ENCODE data around the gene SPINT4. TPM values are rescaled to one million over a fixed set of nuclear protein-coding genes. Genes with fewer than 3 reads are reported as not detected.

The SPINT4 gene
- total and polyA plus RNA-seq, 4 donors: not detected

Small RNAs within 50 kb of the gene (small RNA-seq; reads per million reads assigned to genes)
- 0.16 reads per million for gene MIR3617 (ENCODE audit: low replicate concordance)
- gene SPINT5P (ENCODE audit: low replicate concordance): not detected

Other genes starting within 250 kb of the SPINT4 start
- not detected for gene SPINT3, start 206.7 kb upstream of the SPINT4 start, total RNA-seq
- gene SPINT3, start 206.7 kb upstream of the SPINT4 start, polyA plus RNA-seq (ENCODE audit: insufficient read length in 2 of 2): not detected
- not detected for gene WFDC6, start 182.9 kb upstream of the SPINT4 start, total RNA-seq
- gene WFDC6, start 182.9 kb upstream of the SPINT4 start, polyA plus RNA-seq (ENCODE audit: insufficient read length in 2 of 2): not detected
- gene EPPIN, start 174.9 kb upstream of the SPINT4 start, total RNA-seq: under 1 TPM; 0.10 to 0.17 TPM
- under 1 TPM; 0.36 to 0.41 TPM for gene EPPIN, start 174.9 kb upstream of the SPINT4 start, polyA plus RNA-seq (ENCODE audit: insufficient read length in 2 of 2)
- not detected for gene WFDC8, start 143.1 kb upstream of the SPINT4 start, total RNA-seq
- gene WFDC8, start 143.1 kb upstream of the SPINT4 start, polyA plus RNA-seq (ENCODE audit: insufficient read length in 2 of 2): under 1 TPM in 1 of 2 donors, not detected in 1; 0.30 TPM
- gene WFDC10A, start 92.6 kb upstream of the SPINT4 start, total RNA-seq: not detected
- gene WFDC10A, start 92.6 kb upstream of the SPINT4 start, polyA plus RNA-seq (ENCODE audit: insufficient read length in 2 of 2): not detected
- gene WFDC9, start 91.1 kb upstream of the SPINT4 start, total RNA-seq: not detected
- gene WFDC9, start 91.1 kb upstream of the SPINT4 start, polyA plus RNA-seq (ENCODE audit: insufficient read length in 2 of 2): not detected
- gene WFDC11, start 52.1 kb upstream of the SPINT4 start, total RNA-seq: not detected
- gene WFDC11, start 52.1 kb upstream of the SPINT4 start, polyA plus RNA-seq (ENCODE audit: insufficient read length in 2 of 2): not detected
- gene WFDC13, start 20.3 kb upstream of the SPINT4 start, total RNA-seq: not detected
- gene WFDC13, start 20.3 kb upstream of the SPINT4 start, polyA plus RNA-seq (ENCODE audit: insufficient read length in 2 of 2): not detected
- gene WFDC10B, start 17.3 kb upstream of the SPINT4 start, total RNA-seq: not detected
- not detected for gene WFDC10B, start 17.3 kb upstream of the SPINT4 start, polyA plus RNA-seq (ENCODE audit: insufficient read length in 2 of 2)
- 1 to 10 TPM in 1 of 2 donors, under 1 TPM in 1; 0.59 to 2.8 TPM for gene WFDC3, start 69.5 kb downstream of the SPINT4 start, total RNA-seq
- 1 to 10 TPM; 2.5 to 3.0 TPM for gene WFDC3, start 69.5 kb downstream of the SPINT4 start, polyA plus RNA-seq (ENCODE audit: insufficient read length in 2 of 2)
- 10 to 100 TPM; 15.3 to 20.3 TPM for gene DNTTIP1, start 69.6 kb downstream of the SPINT4 start, total RNA-seq
- 10 to 100 TPM; 38.9 to 40.5 TPM for gene DNTTIP1, start 69.6 kb downstream of the SPINT4 start, polyA plus RNA-seq (ENCODE audit: insufficient read length in 2 of 2)
- 10 to 100 TPM in 1 of 2 donors, 1 to 10 TPM in 1; 7.1 to 31.7 TPM for gene UBE2C, start 90.3 kb downstream of the SPINT4 start, total RNA-seq
- gene UBE2C, start 90.3 kb downstream of the SPINT4 start, polyA plus RNA-seq (ENCODE audit: insufficient read length in 2 of 2): 10 to 100 TPM; 27.0 to 36.0 TPM
- 1 to 10 TPM; 1.1 to 2.4 TPM for gene TNNC2, start 105.0 kb downstream of the SPINT4 start, total RNA-seq
- gene TNNC2, start 105.0 kb downstream of the SPINT4 start, polyA plus RNA-seq (ENCODE audit: insufficient read length in 2 of 2): 1 to 10 TPM; 3.2 to 8.8 TPM
- 10 to 100 TPM; 23.8 to 40.4 TPM for gene SNX21, start 111.5 kb downstream of the SPINT4 start, total RNA-seq
- gene SNX21, start 111.5 kb downstream of the SPINT4 start, polyA plus RNA-seq (ENCODE audit: insufficient read length in 2 of 2): 10 to 100 TPM; 35.8 to 40.7 TPM
- 10 to 100 TPM; 27.8 to 37.9 TPM for gene ACOT8, start 135.0 kb downstream of the SPINT4 start, total RNA-seq
- 10 to 100 TPM; 38.7 to 46.3 TPM for gene ACOT8, start 135.0 kb downstream of the SPINT4 start, polyA plus RNA-seq (ENCODE audit: insufficient read length in 2 of 2)
- gene ZSWIM3, start 135.3 kb downstream of the SPINT4 start, total RNA-seq: 1 to 10 TPM; 8.8 to 9.3 TPM
- gene ZSWIM3, start 135.3 kb downstream of the SPINT4 start, polyA plus RNA-seq (ENCODE audit: insufficient read length in 2 of 2): 1 to 10 TPM; 6.1 to 7.2 TPM
- 10 to 100 TPM in 1 of 2 donors, 1 to 10 TPM in 1; 5.5 to 12.0 TPM for gene ZSWIM1, start 158.9 kb downstream of the SPINT4 start, total RNA-seq
- gene ZSWIM1, start 158.9 kb downstream of the SPINT4 start, polyA plus RNA-seq (ENCODE audit: insufficient read length in 2 of 2): 10 to 100 TPM; 15.9 to 18.3 TPM
- 1 to 10 TPM; 1.3 to 3.0 TPM for gene SPATA25, start 165.3 kb downstream of the SPINT4 start, total RNA-seq
- gene SPATA25, start 165.3 kb downstream of the SPINT4 start, polyA plus RNA-seq (ENCODE audit: insufficient read length in 2 of 2): 1 to 10 TPM; 2.6 to 5.6 TPM
- gene NEURL2, start 168.9 kb downstream of the SPINT4 start, total RNA-seq: 1 to 10 TPM; 2.4 to 6.3 TPM
- gene NEURL2, start 168.9 kb downstream of the SPINT4 start, polyA plus RNA-seq (ENCODE audit: insufficient read length in 2 of 2): 1 to 10 TPM; 3.6 to 7.0 TPM
- 10 to 100 TPM; 29.4 to 58.4 TPM for gene CTSA, start 169.0 kb downstream of the SPINT4 start, total RNA-seq
- gene CTSA, start 169.0 kb downstream of the SPINT4 start, polyA plus RNA-seq (ENCODE audit: insufficient read length in 2 of 2): 100 to 1,000 TPM in 1 of 2 donors, 10 to 100 TPM in 1; 75.7 to 102 TPM
- 100 to 1,000 TPM in 1 of 2 donors, 10 to 100 TPM in 1; 73.7 to 471 TPM for gene PLTP, start 189.8 kb downstream of the SPINT4 start, total RNA-seq
- 100 to 1,000 TPM; 222 to 234 TPM for gene PLTP, start 189.8 kb downstream of the SPINT4 start, polyA plus RNA-seq (ENCODE audit: insufficient read length in 2 of 2)
- 10 to 100 TPM; 13.0 to 15.9 TPM for gene PCIF1, start 212.3 kb downstream of the SPINT4 start, total RNA-seq
- gene PCIF1, start 212.3 kb downstream of the SPINT4 start, polyA plus RNA-seq (ENCODE audit: insufficient read length in 2 of 2): 10 to 100 TPM; 46.0 to 49.9 TPM
- gene ZNF335, start 249.9 kb downstream of the SPINT4 start, total RNA-seq: 10 to 100 TPM in 1 of 2 donors, 1 to 10 TPM in 1; 9.9 to 12.9 TPM
- gene ZNF335, start 249.9 kb downstream of the SPINT4 start, polyA plus RNA-seq (ENCODE audit: insufficient read length in 2 of 2): 10 to 100 TPM; 18.3 to 21.6 TPM